ENCODE data around the gene CDSN. TPM values are rescaled to one million over a fixed set of nuclear protein-coding genes. Genes with fewer than 3 reads are reported as not detected.

The CDSN gene
- total and polyA plus RNA-seq, 2 of the 8 experiments (the other 6 are each of a cell fraction or from before 2014, with no cell fraction given): not detected

GRCh38 chr6:31070711-31071197 is 49.5 kb downstream of the CDSN start (continued):
- TF ChIP-seq ASH2L (IDR thresholded peaks at IDR 0.05; ENCODE audit: low read length) (no peak), GTF2F1 (IDR thresholded peaks at IDR 0.05; ENCODE audit: borderline replicate concordance, low read depth, low read length) (no peak), SP1 (IDR thresholded peaks at IDR 0.05; ENCODE audit: low read depth, low read length) (peak; percentile 22; the same call in 1 of the 2 replicates), CHD1 (IDR thresholded peaks at IDR 0.05; ENCODE audit: low read depth, low read length) (no peak), GABPA (IDR thresholded peaks at IDR 0.05; ENCODE audit: borderline replicate concordance, insufficient read depth, low read length) (no peak), CEBPB (IDR thresholded peaks at IDR 0.05; ENCODE audit: low read depth, low read length) (no peak), TAF1 (IDR thresholded peaks at IDR 0.05; ENCODE audit: low read depth, low read length) (no peak), SUZ12 (IDR thresholded peaks at IDR 0.05; ENCODE audit: low read length) (no peak), TEAD4 (IDR thresholded peaks at IDR 0.05; ENCODE audit: low read depth, low read length) (peak; percentile 69), EP300 (IDR thresholded peaks at IDR 0.05; ENCODE audit: borderline replicate concordance in 1 of 2, low read depth in 2 of 2, low read length in 2 of 2) (peak in 1 of 2 experiments; percentile 35; a peak in 1 of 3 replicates), SP2 (IDR thresholded peaks at IDR 0.05; ENCODE audit: low read length) (no peak), SIRT6 (IDR thresholded peaks at IDR 0.05; ENCODE audit: low read length) (no peak), CTBP2 (IDR thresholded peaks at IDR 0.05; ENCODE audit: borderline replicate concordance, insufficient read depth, insufficient read length, low read length) (no peak), RAD21 (IDR thresholded peaks at IDR 0.05 in 1 of 2, conservative IDR thresholded peaks at IDR 0.05 in 1 of 2; ENCODE audit: low read depth in 2 of 2, low read length in 2 of 2) (peak; percentile 85 to 87), YY1 (IDR thresholded peaks at IDR 0.05; ENCODE audit: low read depth, low read length) (no peak), BACH1 (IDR thresholded peaks at IDR 0.05; ENCODE audit: low read length) (no peak), POLR2A (IDR thresholded peaks at IDR 0.05; ENCODE audit: control extremely low read depth in 1 of 2, low read depth in 2 of 2, low read length in 2 of 2) (0 out of 3 replicates have a peak, but pooled peaks of 1 of the 2 experiments have one; percentile 28), KDM4A (IDR thresholded peaks at IDR 0.05; ENCODE audit: low read depth, low read length, severe bottlenecking) (no peak), TAF7 (optimal IDR thresholded peaks at IDR 0.05; ENCODE audit: borderline replicate concordance, low read depth, low read length) (no peak), BRCA1 (IDR thresholded peaks at IDR 0.05; ENCODE audit: low read depth, low read length) (no peak), ZNF274 (IDR thresholded peaks at IDR 0.05; ENCODE audit: borderline replicate concordance, extremely low read depth, low read length) (no peak), CBX8 (IDR thresholded peaks at IDR 0.05; ENCODE audit: borderline replicate concordance, low read depth, low read length) (no peak)
- TF ChIP-seq, protein P1, sequence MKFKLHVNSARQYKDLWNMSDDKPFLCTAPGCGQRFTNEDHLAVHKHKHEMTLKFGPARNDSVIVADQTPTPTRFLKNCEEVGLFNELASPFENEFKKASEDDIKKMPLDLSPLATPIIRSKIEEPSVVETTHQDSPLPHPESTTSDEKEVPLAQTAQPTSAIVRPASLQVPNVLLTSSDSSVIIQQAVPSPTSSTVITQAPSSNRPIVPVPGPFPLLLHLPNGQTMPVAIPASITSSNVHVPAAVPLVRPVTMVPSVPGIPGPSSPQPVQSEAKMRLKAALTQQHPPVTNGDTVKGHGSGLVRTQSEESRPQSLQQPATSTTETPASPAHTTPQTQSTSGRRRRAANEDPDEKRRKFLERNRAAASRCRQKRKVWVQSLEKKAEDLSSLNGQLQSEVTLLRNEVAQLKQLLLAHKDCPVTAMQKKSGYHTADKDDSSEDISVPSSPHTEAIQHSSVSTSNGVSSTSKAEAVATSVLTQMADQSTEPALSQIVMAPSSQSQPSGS (IDR thresholded peaks at IDR 0.05; ENCODE audit: low read length): no peak
- TF ChIP-seq, protein P2, sequence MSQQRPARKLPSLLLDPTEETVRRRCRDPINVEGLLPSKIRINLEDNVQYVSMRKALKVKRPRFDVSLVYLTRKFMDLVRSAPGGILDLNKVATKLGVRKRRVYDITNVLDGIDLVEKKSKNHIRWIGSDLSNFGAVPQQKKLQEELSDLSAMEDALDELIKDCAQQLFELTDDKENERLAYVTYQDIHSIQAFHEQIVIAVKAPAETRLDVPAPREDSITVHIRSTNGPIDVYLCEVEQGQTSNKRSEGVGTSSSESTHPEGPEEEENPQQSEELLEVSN (IDR thresholded peaks at IDR 0.05): no peak

All from H1 (cell line).